Activated T-cell treated with anti-CD3 and anti-CD28 coated beads for 4 hours (primary cell): Measurements from ENCODE around the gene USP3.

Experiments used
- DNase-seq: peaks from one replicate; pipeline ENCODE4 v3.0.0-alpha.2; 2020

USP3 gene

GRCh38 chr15:63545520-63545919 is 41.1 kb downstream of the USP3 start:
- no peak for DNase-seq

- DNase-seq: no peak
Observed at GRCh38 chr15:63551400-63551799, 47.0 kb downstream of the USP3 start.

GRCh38 chr15:63553388-63553791 is 49.0 kb downstream of the USP3 start:
- DNase-seq: no peak

- DNase-seq: no peak
Observed at GRCh38 chr15:63554337-63554927, 50.0 kb downstream of the USP3 start.

- DNase-seq: no peak
Observed at GRCh38 chr15:63555507-63555906, 51.1 kb downstream of the USP3 start.

- no peak for DNase-seq
Observed at GRCh38 chr15:63556246-63556645, 51.9 kb downstream of the USP3 start.

- no peak for DNase-seq
Observed at GRCh38 chr15:63556736-63557135, 52.3 kb downstream of the USP3 start.

- no peak for DNase-seq
Observed at GRCh38 chr15:63559753-63560152, 55.4 kb downstream of the USP3 start.

- DNase-seq: no peak
Observed at GRCh38 chr15:63560741-63561448, 56.5 kb downstream of the USP3 start.

GRCh38 chr15:63564093-63564492 is 59.7 kb downstream of the USP3 start:
- DNase-seq: no peak

GRCh38 chr15:63565536-63566186 is 61.3 kb downstream of the USP3 start:
- no peak for DNase-seq

GRCh38 chr15:63572749-63573464 is 68.5 kb downstream of the USP3 start:
- DNase-seq: no peak

- no peak for DNase-seq
Observed at GRCh38 chr15:63573533-63573932, 69.1 kb downstream of the USP3 start.

GRCh38 chr15:63575312-63575711 is 70.9 kb downstream of the USP3 start:
- DNase-seq: no peak

- DNase-seq: no peak
Observed at GRCh38 chr15:63576441-63576840, 72.0 kb downstream of the USP3 start.

GRCh38 chr15:63582179-63582578 is 77.8 kb downstream of the USP3 start:
- no peak for DNase-seq

- no peak for DNase-seq
Observed at GRCh38 chr15:63582718-63583426, 78.5 kb downstream of the USP3 start.

GRCh38 chr15:63586790-63587189 is 82.4 kb downstream of the USP3 start:
- DNase-seq: no peak

- DNase-seq: no peak
Observed at GRCh38 chr15:63587527-63587926, 83.1 kb downstream of the USP3 start.

GRCh38 chr15:63588826-63589225 is 84.4 kb downstream of the USP3 start:
- no peak for DNase-seq

GRCh38 chr15:63593705-63594671 is 89.6 kb downstream of the USP3 start:
- DNase-seq: no peak

- no peak for DNase-seq
Observed at GRCh38 chr15:63595065-63595464, 90.7 kb downstream of the USP3 start.
